HFF-Myc (cell line): Measurements from ENCODE around the gene ESPNL.

Source experiments
- DNase-seq: peaks from one replicate; pipeline ENCODE4 v3.0.0-alpha.2; 2011; ENCODE audit warnings: low read depth; ENCODE audit errors: extremely low read depth
- H3K4me3 ChIP-seq: replicated peaks from 2 replicates; pipeline ENCODE4 v1.5.1; 2011; ENCODE audit warnings: low read depth, mild to moderate bottlenecking, control low read depth, low read length
- CTCF ChIP-seq: IDR thresholded peaks from 2 replicates; pipeline ENCODE4 v1.5.1; 2012; ENCODE audit warnings: mild to moderate bottlenecking, low read depth, low read length, control low read depth; ENCODE audit errors: missing control alignments

ESPNL gene

GRCh38 chr2:238151628-238152235 lies 51.6 kb downstream of the ESPNL start:
- TF ChIP-seq CTCF = no peak
- DNase-seq = no peak
- no peak overlapping the region for H3K4me3 ChIP-seq

GRCh38 chr2:238152771-238153688 lies 52.9 kb downstream of the ESPNL start:
- TF ChIP-seq CTCF = peak; percentile 27
- no peak overlapping the region for H3K4me3 ChIP-seq
- DNase-seq = no peak

GRCh38 chr2:238154570-238154969 lies 54.4 kb downstream of the ESPNL start:
- no peak for TF ChIP-seq CTCF
- no peak for DNase-seq
- H3K4me3 ChIP-seq = no peak overlapping the region

GRCh38 chr2:238155051-238155760 lies 55.1 kb downstream of the ESPNL start:
- no peak for DNase-seq
- no peak for TF ChIP-seq CTCF

GRCh38 chr2:238155761-238156694 lies 55.9 kb downstream of the ESPNL start:
- no peak for DNase-seq
- no peak overlapping the region for H3K4me3 ChIP-seq
- TF ChIP-seq CTCF = no peak

More at GRCh38 chr2:238155051-238155760, 55.1 kb downstream of the ESPNL start:
- H3K4me3 ChIP-seq = no peak overlapping the region

GRCh38 chr2:238157506-238158017 lies 57.4 kb downstream of the ESPNL start:
- H3K4me3 ChIP-seq = no peak overlapping the region
- no peak for TF ChIP-seq CTCF
- DNase-seq = no peak
